ENCODE results near the gene VPS37B. TPM values are rescaled to one million over a fixed set of nuclear protein-coding genes. Genes with fewer than 3 reads are reported as not detected.

Gene VPS37B
- total and polyA plus RNA-seq, 2 donors from 2014 or later: 21.4 to 47.8 TPM

DNA sequence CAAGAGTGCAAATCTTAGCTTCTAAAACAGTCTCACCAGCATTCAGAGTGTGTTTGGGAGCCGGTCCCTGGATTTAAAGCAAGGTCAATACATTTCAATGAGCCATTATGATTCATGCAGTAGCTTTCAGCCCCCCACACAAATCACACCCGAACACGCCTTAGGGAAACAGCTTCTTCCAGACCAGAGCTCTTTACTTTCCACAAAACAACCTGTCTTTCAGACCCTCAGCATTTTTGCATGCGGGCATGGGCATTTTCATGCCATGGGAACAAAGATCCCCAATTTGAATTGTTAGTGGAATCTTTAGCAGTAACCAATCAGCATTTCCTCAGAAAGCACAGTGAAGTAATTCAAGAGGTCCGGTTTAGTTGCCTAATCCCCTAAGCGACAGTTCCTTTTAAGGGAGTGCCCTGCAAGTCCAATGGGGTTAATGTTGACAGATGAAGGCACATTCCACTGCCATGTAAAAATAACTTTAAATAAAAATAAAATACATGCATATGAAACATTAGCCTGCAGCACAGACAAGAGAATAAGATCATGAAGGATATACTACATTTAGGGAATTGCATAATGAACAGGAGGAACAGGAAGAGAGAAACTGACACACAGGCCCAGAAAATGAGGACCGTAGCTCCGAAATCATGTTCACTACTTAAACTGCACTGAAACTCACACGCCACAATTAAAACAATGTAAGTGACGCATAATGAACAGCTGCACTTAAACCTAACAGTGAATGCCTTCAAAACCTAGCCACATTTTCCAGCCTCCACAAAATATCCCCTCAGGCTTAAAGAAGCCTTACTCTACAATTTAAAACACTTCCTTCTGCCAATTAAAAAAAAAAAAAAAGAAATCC is 4.0 kb downstream of the VPS37B start:
- Histone ChIP-seq H3K36me3 (ENCODE audit: control insufficient read depth in 2 of 3, insufficient read depth in 3 of 3, low read length in 3 of 3) (no peaks in the 10 kb centered on the region), H3K4me3 (ENCODE audit: low read length in 3 of 3) (peak overlapping the region in 2 of 3 donors; percentile 29 to 39), H3K9me3 (ENCODE audit: control insufficient read depth in 2 of 3, insufficient read depth in 1 of 3, low read length in 3 of 3) (no peaks in the 10 kb centered on the region), H3K27ac (ENCODE audit: low read depth in 2 of 2, low read length in 2 of 2) (peak overlapping the region; percentile 25 to 65), H3K9ac (ENCODE audit: low read length in 3 of 3) (peak overlapping the region in 2 of 3 donors; percentile 34 to 43), H3K4me1 (ENCODE audit: control insufficient read depth in 2 of 3, insufficient read depth in 2 of 3, low read depth in 1 of 3, low read length in 3 of 3) (peaks cover 2 to 48% (median 46%) of the 10 kb centered on the region in 3 donors), H3K27me3 (ENCODE audit: control insufficient read depth, insufficient read depth, low read length) (no peaks in the 10 kb centered on the region)
- intact Hi-C loops (cut with DNase I): no loop called here
- DNase-seq: peak in 1 of 5 donors; percentile 49
- TF ChIP-seq, protein P1, sequence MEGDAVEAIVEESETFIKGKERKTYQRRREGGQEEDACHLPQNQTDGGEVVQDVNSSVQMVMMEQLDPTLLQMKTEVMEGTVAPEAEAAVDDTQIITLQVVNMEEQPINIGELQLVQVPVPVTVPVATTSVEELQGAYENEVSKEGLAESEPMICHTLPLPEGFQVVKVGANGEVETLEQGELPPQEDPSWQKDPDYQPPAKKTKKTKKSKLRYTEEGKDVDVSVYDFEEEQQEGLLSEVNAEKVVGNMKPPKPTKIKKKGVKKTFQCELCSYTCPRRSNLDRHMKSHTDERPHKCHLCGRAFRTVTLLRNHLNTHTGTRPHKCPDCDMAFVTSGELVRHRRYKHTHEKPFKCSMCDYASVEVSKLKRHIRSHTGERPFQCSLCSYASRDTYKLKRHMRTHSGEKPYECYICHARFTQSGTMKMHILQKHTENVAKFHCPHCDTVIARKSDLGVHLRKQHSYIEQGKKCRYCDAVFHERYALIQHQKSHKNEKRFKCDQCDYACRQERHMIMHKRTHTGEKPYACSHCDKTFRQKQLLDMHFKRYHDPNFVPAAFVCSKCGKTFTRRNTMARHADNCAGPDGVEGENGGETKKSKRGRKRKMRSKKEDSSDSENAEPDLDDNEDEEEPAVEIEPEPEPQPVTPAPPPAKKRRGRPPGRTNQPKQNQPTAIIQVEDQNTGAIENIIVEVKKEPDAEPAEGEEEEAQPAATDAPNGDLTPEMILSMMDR (IDR thresholded peaks at IDR 0.05; ENCODE audit: borderline replicate concordance, extremely low read depth, insufficient read depth): no peak
- no peak for FAIRE-seq

DNA sequence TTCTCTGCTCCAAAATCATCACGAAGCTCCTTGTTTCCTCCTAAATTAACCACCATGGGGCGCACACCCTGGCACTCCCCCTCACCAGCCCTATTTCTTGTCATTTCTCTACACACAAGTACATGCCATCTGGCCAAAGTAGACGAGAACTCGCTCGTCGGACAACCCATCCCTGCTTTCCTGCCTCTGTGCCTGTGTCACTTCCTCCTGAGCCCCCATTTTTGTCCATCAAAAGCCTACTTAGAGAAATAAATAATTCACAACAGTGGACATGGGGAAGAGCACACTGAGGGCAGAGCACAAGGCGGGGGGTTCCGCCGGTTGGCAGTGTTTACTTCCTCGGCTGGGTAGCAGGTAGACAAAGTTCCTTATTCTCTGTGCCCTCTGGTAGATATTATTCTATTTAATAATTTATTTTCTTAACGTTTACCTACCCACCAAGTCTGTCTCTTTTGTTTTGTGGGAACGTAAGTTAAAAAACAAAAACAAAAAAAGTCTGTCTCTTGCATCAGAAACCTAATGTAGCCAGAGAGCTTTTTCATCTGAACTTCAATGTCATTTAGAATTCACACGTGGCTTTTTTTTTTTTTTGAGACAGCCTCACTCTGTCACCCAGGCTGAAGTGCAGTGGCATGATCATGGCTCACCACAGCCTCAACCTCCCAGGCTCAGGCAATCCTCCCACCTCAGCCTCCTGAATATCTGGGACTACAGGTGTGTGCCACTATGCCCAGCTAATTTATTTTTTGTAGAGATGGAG is 6.0 kb downstream of the VPS37B start:
- FAIRE-seq (no peak), DNase-seq (no peak)
- H3K4me1 ChIP-seq (ENCODE audit: control insufficient read depth in 2 of 3, insufficient read depth in 2 of 3, low read depth in 1 of 3, low read length in 3 of 3): peaks cover 2 to 51% (median 45%) of the 10 kb centered on the region in 3 donors
- TF ChIP-seq, protein P1 (IDR thresholded peaks at IDR 0.05; ENCODE audit: borderline replicate concordance, extremely low read depth, insufficient read depth): no peak
- H3K36me3 ChIP-seq (ENCODE audit: control insufficient read depth in 2 of 3, insufficient read depth in 3 of 3, low read length in 3 of 3): no peaks in the 10 kb centered on the region
- no peaks in the 10 kb centered on the region for H3K9me3 ChIP-seq (ENCODE audit: control insufficient read depth in 2 of 3, insufficient read depth in 1 of 3, low read length in 3 of 3)
- intact Hi-C loops (cut with DNase I): no loop called here
- H3K27ac ChIP-seq (ENCODE audit: low read depth in 2 of 2, low read length in 2 of 2): peak overlapping the region; percentile 44 to 96
- H3K9ac ChIP-seq (ENCODE audit: low read length in 3 of 3): no peak overlapping the region
- no peak overlapping the region for H3K4me3 ChIP-seq (ENCODE audit: low read length in 3 of 3)
- no peaks in the 10 kb centered on the region for H3K27me3 ChIP-seq (ENCODE audit: control insufficient read depth, insufficient read depth, low read length)

DNA sequence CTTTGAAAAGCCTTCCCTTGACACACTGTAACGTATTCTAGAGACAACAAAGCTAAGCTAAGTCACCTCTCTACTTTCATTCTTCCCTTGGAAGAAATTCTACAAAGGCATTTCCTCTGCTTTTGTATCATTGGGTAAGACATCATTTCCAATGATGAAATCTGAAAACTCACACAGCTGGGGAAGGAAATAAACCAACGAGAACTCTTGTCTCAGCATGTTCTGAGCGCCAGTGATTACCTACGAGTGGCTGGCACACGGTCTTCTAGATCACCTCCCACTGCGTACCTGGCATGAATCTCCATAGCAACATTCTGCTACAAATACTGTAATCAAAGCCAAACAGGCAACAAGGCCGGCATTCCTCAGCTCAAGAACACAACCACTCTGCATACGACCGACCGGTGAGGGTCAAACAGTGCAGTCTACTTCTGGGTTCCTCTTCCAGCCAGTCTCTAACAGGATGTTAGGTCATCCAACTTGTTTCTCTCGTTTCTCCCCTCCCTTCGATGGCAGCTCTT is 7.6 kb downstream of the VPS37B start:
- peak overlapping the region in 2 of 3 donors; percentile 3 to 10 for H3K4me3 ChIP-seq (ENCODE audit: low read length in 3 of 3)
- no peaks in the 10 kb centered on the region for H3K36me3 ChIP-seq (ENCODE audit: control insufficient read depth in 2 of 3, insufficient read depth in 3 of 3, low read length in 3 of 3)
- TF ChIP-seq, protein P1 (IDR thresholded peaks at IDR 0.05; ENCODE audit: borderline replicate concordance, extremely low read depth, insufficient read depth): no peak
- peaks cover 0 to 44% (median 39%) of the 10 kb centered on the region in 3 donors for H3K4me1 ChIP-seq (ENCODE audit: control insufficient read depth in 2 of 3, insufficient read depth in 2 of 3, low read depth in 1 of 3, low read length in 3 of 3)
- H3K27ac ChIP-seq (ENCODE audit: low read depth in 2 of 2, low read length in 2 of 2): peak overlapping the region; percentile 89 to 96
- no peaks in the 10 kb centered on the region for H3K9me3 ChIP-seq (ENCODE audit: control insufficient read depth in 2 of 3, insufficient read depth in 1 of 3, low read length in 3 of 3)
- peak; percentile 33 for FAIRE-seq
- H3K27me3 ChIP-seq (ENCODE audit: control insufficient read depth, insufficient read depth, low read length): no peaks in the 10 kb centered on the region
- intact Hi-C loops (cut with DNase I): no loop called here
- H3K9ac ChIP-seq (ENCODE audit: low read length in 3 of 3): peak overlapping the region in 1 of 3 donors; percentile 60
- DNase-seq: peak; percentile 74 to 92 (median 81)

All from kidney (tissue), 14 donors.